Skin epidermis (tissue), 12 donors: ENCODE data around the gene ZNF248.
"Not testable (repeated sequence)": the region's sequence is repeated elsewhere in the genome, so short reads cannot be mapped to it uniquely, and the experiment has no call there.

ENCODE experiments used
- H3K27ac ChIP-seq, 21 experiments: fragments of 200-600 bp; sonication (generic) in 11 of 21; one replicate each; pipeline ENCODE4 v1.5.0; 2020; ENCODE audit warnings: mild to moderate bottlenecking in 3 of 21, inconsistent platforms in 2 of 21, moderate library complexity in 2 of 21
- H3K4me3 ChIP-seq, 7 experiments: fragments of 200-600 bp; sonication (generic) in 2 of 7; one replicate each; pipeline ENCODE4 v1.5.0; 2020; ENCODE audit warnings: inconsistent platforms in 2 of 7, mild to moderate bottlenecking in 2 of 7, moderate library complexity in 1 of 7

The ZNF248 gene

GRCh38 chr10:37857287-37858211 lies at the start of gene ZNF248:
ZNF248 (minus strand) TSS chr10:37857610; CDS start chr10:37856310, 1,300 bp downstream.
- Histone ChIP-seq H3K27ac (peak within 1 kb of the TSS; percentile 95 to 100 (median 99)), H3K4me3 (peak within 1 kb of the TSS; percentile 59 to 88 (median 83))

GRCh38 chr10:37906382-37906781 lies 49.0 kb upstream of the ZNF248 start:
- Histone ChIP-seq H3K4me3 (no peak overlapping the region), H3K27ac (no peak overlapping the region)

GRCh38 chr10:37896436-37896835 lies 39.0 kb upstream of the ZNF248 start:
- no peak overlapping the region for H3K4me3 ChIP-seq

GRCh38 chr10:37895674-37896073 lies 38.3 kb upstream of the ZNF248 start:
- Histone ChIP-seq H3K27ac (no peak overlapping the region), H3K4me3 (no peak overlapping the region)

More at GRCh38 chr10:37896436-37896835, 39.0 kb upstream of the ZNF248 start:
- no peak overlapping the region for H3K27ac ChIP-seq

- H3K27ac ChIP-seq = no peak overlapping the region
- H3K4me3 ChIP-seq = no peak overlapping the region
These were observed 28.4 kb upstream of the ZNF248 start for GRCh38 chr10:37885850-37886249.

- H3K4me3 ChIP-seq = no peak overlapping the region
- no peak overlapping the region for H3K27ac ChIP-seq
These were observed 15.5 kb upstream of the ZNF248 start for GRCh38 chr10:37872955-37873354.

- no peak overlapping the region for H3K4me3 ChIP-seq
- H3K27ac ChIP-seq = no peak overlapping the region
These were observed 14.9 kb upstream of the ZNF248 start for GRCh38 chr10:37872283-37872682.

GRCh38 chr10:37871568-37872251 lies 14.3 kb upstream of the ZNF248 start:
- H3K27ac ChIP-seq = no peak overlapping the region
- H3K4me3 ChIP-seq = no peak overlapping the region

- no peak overlapping the region for H3K4me3 ChIP-seq
These were observed 13.7 kb upstream of the ZNF248 start for GRCh38 chr10:37871143-37871542.

GRCh38 chr10:37868796-37869195 lies 11.4 kb upstream of the ZNF248 start:
- Histone ChIP-seq H3K4me3 (no peak overlapping the region), H3K27ac (no peak overlapping the region)

More at GRCh38 chr10:37871143-37871542, 13.7 kb upstream of the ZNF248 start:
- no peak overlapping the region for H3K27ac ChIP-seq

GRCh38 chr10:37865957-37866803 lies 8.8 kb upstream of the ZNF248 start:
- no peak overlapping the region for H3K27ac ChIP-seq

GRCh38 chr10:37865264-37865663 lies 7.9 kb upstream of the ZNF248 start:
- no peak overlapping the region for H3K27ac ChIP-seq

More at GRCh38 chr10:37865957-37866803, 8.8 kb upstream of the ZNF248 start:
- H3K4me3 ChIP-seq = no peak overlapping the region

GRCh38 chr10:37860494-37861190 lies 3.2 kb upstream of the ZNF248 start:
- Histone ChIP-seq H3K27ac (no peak overlapping the region), H3K4me3 (no peak overlapping the region)

More at GRCh38 chr10:37865264-37865663, 7.9 kb upstream of the ZNF248 start:
- H3K4me3 ChIP-seq = no peak overlapping the region

- H3K27ac ChIP-seq, H3K4me3 ChIP-seq: not testable (repeated sequence)
These were observed 1.9 kb upstream of the ZNF248 start for GRCh38 chr10:37859270-37859669.

- peak overlapping the region in 20 of 21 experiments; percentile 95 to 100 (median 99) for H3K27ac ChIP-seq
These were observed 526 bp downstream of the ZNF248 start for GRCh38 chr10:37856881-37857286.

GRCh38 chr10:37855636-37856035 lies 1.8 kb downstream of the ZNF248 start:
- peak overlapping the region in 1 of 7 experiments; percentile 84 for H3K4me3 ChIP-seq

More at GRCh38 chr10:37856881-37857286, 526 bp downstream of the ZNF248 start:
- peak overlapping the region; percentile 59 to 88 (median 83) for H3K4me3 ChIP-seq

GRCh38 chr10:37854626-37855025 lies 2.8 kb downstream of the ZNF248 start:
- Histone ChIP-seq H3K27ac (peak overlapping the region in 1 of 21 experiments; percentile 5), H3K4me3 (no peak overlapping the region)

More at GRCh38 chr10:37855636-37856035, 1.8 kb downstream of the ZNF248 start:
- peak overlapping the region in 2 of 21 experiments; percentile 33 to 100 for H3K27ac ChIP-seq

GRCh38 chr10:37844644-37845043 lies 12.8 kb downstream of the ZNF248 start:
- Histone ChIP-seq H3K27ac (no peak overlapping the region), H3K4me3 (no peak overlapping the region)

GRCh38 chr10:37839243-37839642 lies 18.2 kb downstream of the ZNF248 start:
- H3K4me3 ChIP-seq = no peak overlapping the region
- no peak overlapping the region for H3K27ac ChIP-seq
